ENCODE data around the gene CCDC40. TPM values are rescaled to one million over a fixed set of nuclear protein-coding genes. Genes with fewer than 3 reads are reported as not detected.
"Not testable (repeated sequence)": the region's sequence is repeated elsewhere in the genome, so short reads cannot be mapped to it uniquely, and the experiment has no call there.

The CCDC40 gene
- total RNA-seq, 2 donors from 2014 or later, result 0.53 to 1.3 TPM

DNA sequence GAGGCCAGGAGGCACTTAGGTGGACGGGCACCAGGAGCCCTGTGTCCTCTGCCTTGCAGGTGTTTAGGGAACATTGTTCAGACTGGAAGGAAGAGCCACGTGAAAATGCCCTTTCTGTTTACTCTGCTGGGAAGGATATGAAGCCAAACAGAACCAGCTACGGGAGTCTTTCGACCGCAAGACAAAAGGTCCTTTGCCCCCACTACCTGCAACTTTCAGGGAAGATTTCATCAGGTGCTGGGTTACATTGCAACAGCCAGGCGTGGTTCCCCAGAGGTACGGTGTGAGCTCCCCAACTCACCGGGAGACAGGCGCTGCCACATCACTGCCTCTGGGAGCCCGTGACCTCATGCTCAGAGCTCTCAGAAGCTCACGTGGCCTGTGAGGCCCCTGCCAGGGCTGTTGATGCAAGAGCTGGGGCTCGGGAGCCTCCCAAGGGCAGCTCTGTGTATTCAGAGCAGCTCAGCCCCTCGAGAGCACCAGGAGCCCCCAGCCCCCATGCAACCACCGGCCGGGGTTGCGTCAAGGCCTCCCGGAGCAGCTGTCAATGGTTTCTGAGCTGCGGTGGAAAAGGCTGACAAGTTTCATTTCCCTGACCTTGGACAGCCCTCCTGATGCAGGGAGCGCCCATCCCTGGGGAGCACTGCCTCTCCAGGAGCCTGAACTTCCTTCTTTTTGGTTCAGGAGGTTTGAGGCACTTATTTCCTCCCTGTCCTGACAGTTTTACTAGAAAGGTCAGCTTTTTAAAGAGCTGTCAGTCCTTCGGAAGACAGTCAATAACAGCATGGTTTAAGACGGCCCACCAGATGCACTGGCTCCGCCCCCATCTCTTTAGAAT is 42.8 kb upstream of the CCDC40 start:
- ATAC-seq (replicated peaks in 1 of 2), result peak; percentile 56 to 65
- H3K27me3 Mint-ChIP-seq (ENCODE audit: low read depth), result no peaks in the 10 kb centered on the region
- H3K36me3 Mint-ChIP-seq (ENCODE audit: insufficient read depth in 2 of 2), result peaks cover 3 to 9% of the 10 kb centered on the region in 2 donors

DNA sequence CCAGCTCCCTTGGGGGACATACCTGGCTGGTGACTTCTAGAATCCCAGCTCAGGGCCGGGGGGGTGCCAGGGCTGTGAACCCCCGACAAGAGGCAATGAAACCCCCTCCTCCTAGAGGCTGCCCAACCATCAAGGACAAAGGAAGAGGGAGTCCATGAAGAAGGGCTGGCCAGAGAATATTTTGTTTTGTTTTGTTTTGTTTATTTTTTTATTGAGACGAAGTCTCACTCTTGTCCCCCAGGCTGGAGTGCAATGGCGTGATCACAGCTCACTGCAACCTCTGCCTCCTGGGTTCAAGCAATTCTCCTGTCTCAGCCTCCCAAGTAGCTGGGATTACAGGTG is 42.2 kb upstream of the CCDC40 start:
- Mint-ChIP-seq H3K4me3 (peak overlapping the region; percentile 90 to 92), H3K36me3 (ENCODE audit: insufficient read depth in 2 of 2) (peaks cover 3 to 10% of the 10 kb centered on the region in 2 donors), H3K4me1 (ENCODE audit: low read depth) (peaks cover 65% of the 10 kb centered on the region), H3K27ac (peak overlapping the region; percentile 26)
- DNase-seq; H3K27me3 Mint-ChIP-seq (ENCODE audit: low read depth); H3K9me3 Mint-ChIP-seq; ATAC-seq (replicated peaks in 1 of 2): not testable (repeated sequence)

More for the DNA sequence above, 42.8 kb upstream of the CCDC40 start:
- no peaks in the 10 kb centered on the region for H3K9me3 Mint-ChIP-seq
- peak overlapping the region; percentile 49 for H3K27ac Mint-ChIP-seq
- H3K4me1 Mint-ChIP-seq (ENCODE audit: low read depth), result peaks cover 68% of the 10 kb centered on the region
- peak overlapping the region; percentile 90 to 92 for H3K4me3 Mint-ChIP-seq
- peak; percentile 75 to 85 for DNase-seq

DNA sequence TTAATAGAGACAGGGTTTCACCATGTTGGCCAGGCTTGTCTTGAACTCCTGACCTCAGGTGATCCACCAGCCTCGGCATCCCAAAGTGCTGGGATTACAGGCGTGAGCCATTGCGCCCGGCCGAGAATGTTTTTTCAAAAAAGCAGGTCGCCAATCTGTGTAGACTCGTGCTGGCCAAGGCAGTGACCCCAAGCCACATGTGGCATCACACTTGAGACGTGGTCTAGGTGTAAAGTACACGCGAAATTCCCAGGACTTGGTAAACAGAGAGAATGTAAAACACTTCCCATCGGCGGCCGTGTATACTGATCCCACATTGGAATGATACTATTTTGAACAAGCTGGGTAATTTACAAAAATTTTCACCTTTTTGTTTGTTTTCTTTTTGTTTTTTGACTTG is 41.8 kb upstream of the CCDC40 start:
- Mint-ChIP-seq H3K4me1 (ENCODE audit: low read depth) (peaks cover 65% of the 10 kb centered on the region), H3K27me3 (ENCODE audit: low read depth) (no peaks in the 10 kb centered on the region), H3K27ac (no peak overlapping the region), H3K4me3 (no peak overlapping the region), H3K36me3 (ENCODE audit: insufficient read depth in 2 of 2) (peaks cover 3 to 10% of the 10 kb centered on the region in 2 donors), H3K9me3 (no peaks in the 10 kb centered on the region)
- no peak for DNase-seq
- ATAC-seq (replicated peaks in 1 of 2), result no peak

DNA sequence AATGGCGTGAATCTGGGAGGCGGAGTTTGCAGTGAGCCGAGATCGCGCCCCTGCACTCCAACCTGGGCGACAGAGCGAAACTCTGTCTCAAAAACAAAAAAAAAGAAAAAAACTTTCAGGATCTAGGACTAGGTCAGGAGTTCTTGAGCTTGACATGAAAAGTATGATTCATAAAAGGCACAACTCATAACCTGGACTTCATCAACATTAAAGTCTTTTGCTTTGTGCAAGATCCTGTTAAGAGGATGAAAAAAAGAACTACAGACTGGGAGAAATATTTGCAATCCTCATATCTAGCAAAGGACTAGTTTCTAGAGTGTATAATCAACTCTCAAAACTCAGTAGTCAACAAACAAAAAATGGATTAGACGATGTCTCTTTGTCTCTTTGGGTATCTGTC is 40.7 kb upstream of the CCDC40 start:
- Mint-ChIP-seq H3K9me3 (no peaks in the 10 kb centered on the region), H3K27me3 (ENCODE audit: low read depth) (no peaks in the 10 kb centered on the region), H3K4me3 (peak overlapping the region in 1 of 2 donors; percentile 55), H3K27ac (peak overlapping the region; percentile 70), H3K4me1 (ENCODE audit: low read depth) (peaks cover 65% of the 10 kb centered on the region), H3K36me3 (ENCODE audit: insufficient read depth in 2 of 2) (peaks cover 3 to 10% of the 10 kb centered on the region in 2 donors)
- no peak for ATAC-seq (replicated peaks in 1 of 2)
- no peak for DNase-seq

DNA sequence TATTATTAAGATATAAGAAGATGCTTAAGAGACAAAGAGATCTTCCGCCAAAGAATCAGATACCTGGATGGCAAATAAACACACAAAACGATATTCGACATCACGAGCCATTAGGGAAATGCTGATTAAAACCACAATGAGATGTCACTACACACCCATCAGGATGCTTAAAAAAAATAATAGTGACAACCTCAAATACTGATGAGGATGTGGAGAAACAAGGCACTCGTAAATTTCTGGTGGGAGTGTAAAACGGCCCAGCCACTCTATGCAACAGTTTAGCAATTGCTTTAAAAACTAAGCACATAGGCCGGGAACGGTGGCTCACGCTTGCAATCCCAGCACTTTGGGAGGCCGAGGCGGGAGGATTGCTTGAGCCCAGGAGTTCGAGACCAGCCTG is 40.2 kb upstream of the CCDC40 start:
- Mint-ChIP-seq H3K4me3 (peak overlapping the region in 1 of 2 donors; percentile 55), H3K27ac (peak overlapping the region; percentile 70), H3K27me3 (ENCODE audit: low read depth) (no peaks in the 10 kb centered on the region), H3K9me3 (no peaks in the 10 kb centered on the region), H3K36me3 (ENCODE audit: insufficient read depth in 2 of 2) (peaks cover 3 to 10% of the 10 kb centered on the region in 2 donors), H3K4me1 (ENCODE audit: low read depth) (peaks cover 65% of the 10 kb centered on the region)
- ATAC-seq (replicated peaks in 1 of 2) (no peak), DNase-seq (no peak)

DNA sequence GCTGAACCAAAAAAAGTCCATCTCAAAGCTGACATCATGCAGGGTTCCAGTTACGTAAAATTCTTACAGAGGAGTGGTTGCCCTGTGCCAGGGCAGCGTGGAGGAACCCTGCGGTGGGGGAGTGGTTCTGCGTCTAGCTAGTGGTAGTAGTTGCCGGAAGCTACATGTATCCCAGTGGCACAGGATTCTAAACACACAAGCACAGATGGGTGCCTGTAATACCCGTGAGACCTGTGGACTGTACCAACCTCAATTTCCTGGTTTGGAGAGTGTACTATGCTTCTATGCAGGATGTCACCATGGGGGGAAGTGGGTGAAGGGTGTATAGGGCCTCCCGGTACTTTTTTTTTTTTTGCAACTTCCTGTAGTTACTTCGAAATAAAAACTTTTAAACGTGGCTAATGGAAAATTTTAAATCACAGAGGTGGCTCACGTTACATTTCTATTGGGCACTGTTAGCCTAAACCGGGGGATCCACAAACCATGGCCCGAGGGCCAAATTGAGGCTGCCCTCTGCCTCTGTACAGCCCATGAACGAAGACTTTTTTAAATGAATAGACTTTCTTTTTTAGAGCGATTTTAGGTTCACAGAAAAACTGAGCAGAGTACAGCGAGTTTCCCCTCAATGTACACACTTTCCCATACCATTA is 39.3 kb upstream of the CCDC40 start:
- DNase-seq, result peak; percentile 79 to 80
- H3K27me3 Mint-ChIP-seq (ENCODE audit: low read depth), result no peaks in the 10 kb centered on the region
- peaks cover 64% of the 10 kb centered on the region for H3K4me1 Mint-ChIP-seq (ENCODE audit: low read depth)
- peak overlapping the region; percentile 72 to 81 for H3K4me3 Mint-ChIP-seq
- peaks cover 3 to 10% of the 10 kb centered on the region in 2 donors for H3K36me3 Mint-ChIP-seq (ENCODE audit: insufficient read depth in 2 of 2)
- peak overlapping the region; percentile 96 for H3K27ac Mint-ChIP-seq
- H3K9me3 Mint-ChIP-seq, result no peaks in the 10 kb centered on the region
- ATAC-seq (replicated peaks in 1 of 2), result peak; percentile 90 to 93

DNA sequence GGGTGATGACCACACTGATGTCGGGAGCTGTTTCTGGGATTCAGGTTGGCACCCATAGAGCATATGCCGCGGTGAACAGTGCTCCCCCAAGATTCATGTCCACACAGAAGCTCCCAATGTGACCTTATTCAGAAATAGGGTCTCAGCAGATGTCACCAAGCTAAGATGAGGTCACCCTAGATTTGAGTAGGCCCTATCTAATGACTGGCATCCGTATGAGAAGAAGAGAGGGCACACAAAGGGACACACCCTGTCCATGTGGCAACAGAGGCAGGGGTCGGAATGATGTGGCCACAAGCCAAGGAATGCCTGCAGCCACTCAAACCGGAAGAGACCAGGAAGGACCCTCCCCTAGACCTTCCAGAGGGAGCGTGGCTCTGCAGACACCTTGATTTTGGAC is 36.3 kb upstream of the CCDC40 start:
- no peak overlapping the region for H3K4me3 Mint-ChIP-seq
- H3K36me3 Mint-ChIP-seq (ENCODE audit: insufficient read depth in 2 of 2), result peaks cover 0 to 3% of the 10 kb centered on the region in 2 donors
- H3K4me1 Mint-ChIP-seq (ENCODE audit: low read depth), result peaks cover 36% of the 10 kb centered on the region
- no peaks in the 10 kb centered on the region for H3K9me3 Mint-ChIP-seq
- no peaks in the 10 kb centered on the region for H3K27me3 Mint-ChIP-seq (ENCODE audit: low read depth)
- DNase-seq, result no peak
- no peak for ATAC-seq (replicated peaks in 1 of 2)
- H3K27ac Mint-ChIP-seq, result no peak overlapping the region

DNA sequence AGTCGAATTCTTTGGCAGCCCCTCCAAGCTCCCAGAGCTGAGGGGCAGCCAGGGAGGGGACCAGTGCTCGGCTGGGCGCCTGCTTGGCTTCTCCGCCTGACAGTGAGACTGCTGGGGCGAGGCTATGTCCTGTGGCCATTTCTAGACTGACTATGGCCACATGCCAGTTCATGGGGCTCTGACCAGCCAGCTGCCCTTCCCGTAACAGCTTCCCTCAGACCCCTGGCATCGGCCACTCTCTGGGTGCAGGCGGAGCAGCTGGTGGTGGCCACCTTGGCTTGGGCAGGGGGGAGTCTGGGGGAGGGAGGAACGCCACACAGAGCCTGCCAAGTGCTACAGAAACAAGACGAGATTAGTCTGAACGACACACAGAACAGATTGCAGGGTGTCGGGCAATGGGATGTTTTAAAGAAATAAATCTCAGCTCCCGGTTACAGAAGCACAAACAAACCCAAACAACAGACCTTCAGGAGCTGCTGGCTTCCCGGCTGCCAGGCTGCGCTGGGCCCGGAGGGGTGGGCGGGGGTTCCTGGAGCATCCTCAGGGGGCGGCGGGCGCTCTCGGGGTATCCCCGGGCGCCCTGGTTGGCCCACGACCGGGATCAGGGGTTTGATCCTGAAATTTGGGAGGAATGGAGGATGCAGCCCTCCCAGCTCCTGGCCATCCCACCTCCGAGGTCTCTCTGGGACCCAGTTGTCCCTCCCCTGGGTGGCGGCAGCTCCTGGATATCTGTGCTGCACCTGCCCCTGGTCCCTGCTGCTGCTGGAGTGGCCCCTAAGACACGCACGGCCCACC is 35.3 kb upstream of the CCDC40 start:
- Mint-ChIP-seq H3K4me3 (no peak overlapping the region), H3K4me1 (ENCODE audit: low read depth) (peaks cover 30% of the 10 kb centered on the region), H3K27me3 (ENCODE audit: low read depth) (no peaks in the 10 kb centered on the region), H3K36me3 (ENCODE audit: insufficient read depth in 2 of 2) (peaks cover 0 to 2% of the 10 kb centered on the region in 2 donors), H3K9me3 (no peaks in the 10 kb centered on the region), H3K27ac (no peak overlapping the region)
- DNase-seq (no peak), ATAC-seq (replicated peaks in 1 of 2) (no peak)

DNA sequence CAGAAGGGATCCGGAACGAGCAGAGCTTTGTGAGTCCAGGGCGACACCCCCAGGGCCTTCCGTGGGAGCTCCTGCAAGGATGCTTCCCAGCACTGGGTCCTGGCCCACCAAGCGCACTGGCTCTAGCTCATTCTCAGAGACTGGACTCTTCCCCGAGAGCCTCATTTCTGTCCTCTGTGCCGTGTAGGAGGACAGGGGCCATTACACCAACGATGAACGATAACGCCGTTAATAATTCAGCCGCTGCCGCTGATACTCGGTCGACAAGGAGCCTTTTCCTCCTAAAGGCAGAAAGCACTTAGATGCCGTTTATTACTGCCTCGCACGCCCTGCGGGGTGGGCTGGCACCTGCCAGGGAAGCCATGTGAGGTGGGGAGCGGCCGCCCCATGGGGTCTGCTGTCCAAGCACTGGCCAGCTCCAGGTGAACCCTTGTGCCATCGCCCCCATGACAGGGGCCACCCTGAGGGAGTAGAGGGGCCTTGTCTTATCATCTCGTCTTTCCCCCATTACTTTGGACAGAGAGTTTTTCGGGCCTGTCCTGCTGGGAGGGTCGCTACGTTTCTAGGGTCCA is 34.3 kb upstream of the CCDC40 start:
- Mint-ChIP-seq H3K36me3 (ENCODE audit: insufficient read depth in 2 of 2) (peaks cover 0 to 2% of the 10 kb centered on the region in 2 donors), H3K4me3 (no peak overlapping the region), H3K9me3 (no peaks in the 10 kb centered on the region), H3K4me1 (ENCODE audit: low read depth) (peaks cover 24% of the 10 kb centered on the region), H3K27me3 (ENCODE audit: low read depth) (no peaks in the 10 kb centered on the region), H3K27ac (no peak overlapping the region)
- no peak for ATAC-seq (replicated peaks in 1 of 2)
- no peak for DNase-seq

DNA sequence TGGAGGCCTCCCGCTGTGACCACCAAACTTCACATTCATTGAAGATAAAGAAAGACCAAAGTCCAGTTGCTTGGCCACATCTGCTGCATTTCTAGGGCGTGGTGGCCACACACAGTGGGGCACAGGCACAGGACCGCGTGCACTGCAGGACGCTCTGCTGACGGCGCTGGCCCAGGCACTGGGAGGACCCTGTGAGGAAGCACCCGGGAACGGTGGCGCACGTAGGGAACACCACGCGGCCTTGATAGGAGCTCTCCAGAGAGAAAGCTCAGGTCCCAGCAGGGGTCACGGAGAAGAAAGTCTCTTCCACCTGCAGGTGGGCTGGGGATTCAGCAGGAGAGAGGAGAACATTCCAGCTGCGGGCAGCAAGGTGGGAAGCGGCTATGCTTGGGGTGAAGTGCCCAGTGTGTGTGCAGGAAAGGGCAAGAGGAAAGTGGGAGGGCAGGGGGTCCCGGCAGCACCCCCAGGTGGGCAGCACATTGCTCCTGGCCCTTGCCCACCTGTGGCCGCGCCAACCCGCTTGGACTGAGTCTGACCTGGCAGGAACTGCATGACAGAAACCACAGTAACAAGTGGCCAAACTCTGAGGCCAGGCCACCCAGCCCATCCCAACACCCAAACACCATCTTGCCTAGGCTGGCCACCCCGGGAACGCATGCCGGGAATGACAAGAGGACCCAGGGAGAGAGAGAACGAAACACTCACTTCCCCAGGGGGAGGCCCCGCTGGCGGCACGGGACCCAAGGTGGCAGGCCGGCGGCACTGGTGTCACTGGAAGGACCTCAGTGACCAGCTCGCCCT is 33.6 kb upstream of the CCDC40 start:
- DNase-seq (no peak), ATAC-seq (replicated peaks in 1 of 2) (no peak)
- peaks cover 17% of the 10 kb centered on the region for H3K4me1 Mint-ChIP-seq (ENCODE audit: low read depth)
- H3K4me3 Mint-ChIP-seq, result no peak overlapping the region
- no peaks in the 10 kb centered on the region for H3K9me3 Mint-ChIP-seq
- no peaks in the 10 kb centered on the region for H3K27me3 Mint-ChIP-seq (ENCODE audit: low read depth)
- peaks cover 0 to 2% of the 10 kb centered on the region in 2 donors for H3K36me3 Mint-ChIP-seq (ENCODE audit: insufficient read depth in 2 of 2)
- H3K27ac Mint-ChIP-seq, result no peak overlapping the region

DNA sequence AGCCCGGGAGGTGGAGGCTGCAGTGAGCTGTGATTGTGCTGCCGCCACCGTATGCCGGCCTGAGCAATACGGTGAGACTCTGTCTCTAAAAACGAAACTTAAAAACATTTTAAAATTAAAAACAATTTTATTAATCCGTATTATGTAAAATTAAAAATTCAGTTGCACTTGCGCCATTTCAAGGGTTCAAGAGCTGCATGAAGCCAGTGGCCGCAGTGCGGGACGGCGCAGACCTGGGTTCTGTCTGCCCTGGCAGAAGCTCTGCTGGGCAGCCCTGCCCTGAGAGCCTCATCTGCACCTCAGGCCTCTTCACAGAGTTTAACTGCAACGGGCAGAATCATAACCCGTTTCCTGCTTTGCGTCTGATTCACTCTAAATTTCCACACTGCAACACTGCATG is 32.5 kb upstream of the CCDC40 start:
- no peak overlapping the region for H3K27ac Mint-ChIP-seq
- peaks cover 17% of the 10 kb centered on the region for H3K4me1 Mint-ChIP-seq (ENCODE audit: low read depth)
- H3K9me3 Mint-ChIP-seq, result no peaks in the 10 kb centered on the region
- no peaks in the 10 kb centered on the region for H3K36me3 Mint-ChIP-seq (ENCODE audit: insufficient read depth in 2 of 2)
- no peak overlapping the region for H3K4me3 Mint-ChIP-seq
- no peaks in the 10 kb centered on the region for H3K27me3 Mint-ChIP-seq (ENCODE audit: low read depth)
- no peak for ATAC-seq (replicated peaks in 1 of 2)
- DNase-seq, result no peak

All from activated T-cell treated with anti-CD3 and anti-CD28 coated beads, Interleukin-2, amount 50 U/mL, for 72 hours (primary cell).